ENCODE measurements around the gene APOH. TPM values are rescaled to one million over a fixed set of nuclear protein-coding genes. Genes with fewer than 3 reads are reported as not detected.

APOH gene
- total RNA-seq, 2 donors from 2014 or later, result 0.34 to 1.1 TPM

- ATAC-seq, result no peak
- intact Hi-C loops (cut with DNase I, micrococcal nuclease), result no loop called here
- no peak for DNase-seq
These were observed 19.0 kb downstream of the APOH start for GRCh38 chr17:66210208-66210574.

DNA sequence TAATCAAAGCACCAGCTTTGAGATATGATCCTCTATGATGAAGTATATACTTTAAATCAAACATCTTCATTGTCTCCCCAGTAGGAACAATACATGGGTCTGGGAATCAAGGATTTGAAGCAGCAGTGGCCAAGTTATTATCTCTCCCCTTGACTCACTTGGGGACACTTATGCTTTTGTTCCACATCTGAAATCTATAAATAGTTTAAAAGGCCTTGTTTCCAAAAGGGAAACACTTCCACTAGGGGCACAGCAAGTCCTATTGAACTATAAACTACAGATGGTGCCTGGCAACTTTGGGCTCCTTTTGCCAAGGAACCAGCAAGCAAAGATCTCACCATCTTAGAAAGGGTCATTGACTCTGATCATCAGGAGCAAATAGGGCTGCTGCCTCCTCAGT is 21.3 kb downstream of the APOH start:
- intact Hi-C loops (cut with DNase I, micrococcal nuclease), result no loop called here
- no peak for DNase-seq
- no peak for ATAC-seq

DNA sequence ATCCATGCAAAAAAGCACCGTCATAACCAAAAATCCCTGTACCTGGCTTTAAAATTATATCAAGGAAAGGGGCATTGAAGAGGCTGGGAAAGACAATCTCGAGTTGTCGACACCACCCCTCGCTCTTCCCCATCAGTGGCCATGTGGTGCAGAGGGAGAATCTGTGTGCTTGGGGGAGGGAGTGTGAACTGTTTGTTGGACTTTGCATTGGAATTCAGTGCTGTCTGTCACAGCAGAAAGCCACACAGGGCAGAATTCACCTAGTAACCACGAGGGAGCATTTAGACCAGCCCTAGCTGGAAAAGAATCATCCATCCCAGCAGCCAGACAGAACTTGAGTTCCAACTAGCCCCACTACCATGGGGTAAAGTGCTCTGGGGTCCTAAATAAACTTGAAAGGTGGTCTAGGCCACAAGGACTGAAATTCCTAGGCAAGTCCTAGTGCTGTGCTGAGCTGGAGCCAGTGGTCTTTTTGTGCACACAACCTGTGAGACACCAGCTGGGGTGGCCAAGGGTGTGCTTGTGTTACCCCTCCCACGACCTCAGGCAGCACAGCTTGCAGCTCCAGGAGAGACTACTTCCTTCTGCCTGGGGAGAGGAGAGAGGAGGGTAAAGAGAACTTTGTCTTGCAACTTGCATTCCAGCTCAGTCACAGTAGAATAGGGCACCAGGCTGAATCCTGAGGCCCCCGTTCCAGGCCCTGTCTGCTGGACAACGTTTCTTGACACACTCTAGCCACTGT is 25.8 kb downstream of the APOH start:
- DNase-seq (no peak), ATAC-seq (no peak)
- intact Hi-C loops (cut with DNase I, micrococcal nuclease), result no loop called here

- DNase-seq (peak; percentile 49 to 63), ATAC-seq (peak; percentile 90)
- intact Hi-C loops (cut with DNase I, micrococcal nuclease), result no loop called here
These were observed 28.5 kb downstream of the APOH start for GRCh38 chr17:66200685-66201092.

DNA sequence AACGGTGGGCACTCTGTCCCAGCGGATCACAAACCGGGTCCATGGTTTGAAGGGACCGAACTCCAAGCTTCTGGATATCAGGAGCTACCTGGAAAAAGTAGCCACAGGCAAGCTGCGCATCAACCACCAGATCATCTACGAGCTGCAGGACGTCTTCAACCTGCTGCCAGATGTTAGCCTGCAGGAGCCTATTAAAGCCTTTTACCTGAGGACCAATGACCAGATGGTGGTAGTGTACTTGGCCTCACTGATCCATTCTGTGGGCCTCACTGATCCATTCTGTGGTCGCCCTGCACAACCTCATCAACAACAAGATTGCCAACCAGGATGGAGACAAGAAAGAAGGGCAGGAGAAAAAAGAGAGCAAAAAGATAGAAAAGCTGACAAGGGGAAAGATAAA is 31.0 kb downstream of the APOH start:
- no peak for DNase-seq
- no peak for ATAC-seq
- intact Hi-C loops (cut with DNase I, micrococcal nuclease), result no loop called here

DNA sequence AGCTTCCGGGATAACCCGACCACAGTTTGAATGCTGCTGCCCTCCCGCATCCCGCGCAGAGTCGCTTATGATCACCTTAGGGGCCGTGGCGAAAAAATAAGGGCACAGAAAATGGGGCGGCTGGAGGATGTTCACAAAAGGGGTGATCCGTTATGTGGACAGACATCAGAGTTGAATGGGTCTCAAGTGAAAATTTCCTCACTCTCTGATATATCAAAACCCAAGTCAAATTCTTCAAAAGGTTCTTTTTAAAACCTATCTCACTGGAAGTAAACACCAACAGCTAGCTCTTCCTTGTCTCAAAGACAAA is 36.9 kb downstream of the APOH start:
- ATAC-seq (no peak), DNase-seq (no peak)
- intact Hi-C loops (cut with DNase I, micrococcal nuclease), result no loop called here

GRCh38 chr17:66191593-66192377 is 37.4 kb downstream of the APOH start, which contains the start of gene CEP112:
Gene CEP112, minus strand, starts transcription at chr17:66192133.
- ATAC-seq (peak; percentile 83), DNase-seq (peak; percentile 74 to 85)
- intact Hi-C loops (cut with DNase I, micrococcal nuclease), result no loop called here

- ATAC-seq (peak; percentile 52), DNase-seq (no peak)
- intact Hi-C loops (cut with DNase I, micrococcal nuclease), result no loop called here
These were observed 38.2 kb downstream of the APOH start for GRCh38 chr17:66190738-66191592.

- no peak for DNase-seq
- intact Hi-C loops (cut with DNase I, micrococcal nuclease), result no loop called here
- ATAC-seq, result no peak
These were observed 41.5 kb downstream of the APOH start for GRCh38 chr17:66187718-66188117.

DNA sequence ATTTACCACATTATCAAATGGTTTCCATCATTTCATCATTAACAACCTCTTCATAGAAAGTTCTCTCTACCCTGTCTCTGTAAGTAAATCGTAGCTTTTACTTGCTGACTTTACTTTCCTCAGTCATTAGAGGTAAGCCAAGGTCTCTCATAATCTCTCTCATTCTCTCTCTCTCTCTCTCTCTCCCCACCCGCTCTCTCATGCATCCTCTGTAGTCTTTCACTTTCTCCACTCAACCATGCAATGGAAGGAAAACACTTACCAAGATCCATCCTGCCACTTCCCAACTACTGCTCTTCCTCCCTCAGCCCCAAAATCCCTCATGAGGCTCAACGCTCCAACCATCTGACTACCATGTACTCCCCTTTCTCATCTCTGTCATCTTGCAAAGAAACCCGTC is 43.4 kb downstream of the APOH start:
- intact Hi-C loops (cut with DNase I, micrococcal nuclease), result no loop called here
- DNase-seq (no peak), ATAC-seq (no peak)

- intact Hi-C loops (cut with DNase I, micrococcal nuclease), result no loop called here
- ATAC-seq, result no peak
- DNase-seq, result no peak
These were observed 44.8 kb downstream of the APOH start for GRCh38 chr17:66184392-66184791.

DNA sequence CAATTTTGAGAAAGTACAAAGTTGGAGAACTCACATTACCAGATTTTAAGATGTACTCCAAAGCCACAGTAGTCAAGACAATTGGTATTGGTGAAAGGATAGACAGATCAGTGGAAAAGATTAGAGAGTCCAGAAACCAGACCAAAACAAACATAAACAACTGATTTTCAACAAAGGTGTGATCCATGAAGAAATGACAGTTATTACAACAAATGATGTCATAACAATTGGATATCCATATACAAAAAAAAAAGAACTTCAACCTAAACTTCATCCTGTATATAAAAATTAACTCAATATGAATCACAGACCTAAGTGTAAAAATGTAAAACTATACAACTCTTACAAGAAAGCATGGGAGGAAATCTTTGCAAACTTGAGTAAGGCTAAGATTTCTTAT is 45.7 kb downstream of the APOH start:
- ATAC-seq (no peak), DNase-seq (no peak)
- intact Hi-C loops (cut with DNase I, micrococcal nuclease), result no loop called here

DNA sequence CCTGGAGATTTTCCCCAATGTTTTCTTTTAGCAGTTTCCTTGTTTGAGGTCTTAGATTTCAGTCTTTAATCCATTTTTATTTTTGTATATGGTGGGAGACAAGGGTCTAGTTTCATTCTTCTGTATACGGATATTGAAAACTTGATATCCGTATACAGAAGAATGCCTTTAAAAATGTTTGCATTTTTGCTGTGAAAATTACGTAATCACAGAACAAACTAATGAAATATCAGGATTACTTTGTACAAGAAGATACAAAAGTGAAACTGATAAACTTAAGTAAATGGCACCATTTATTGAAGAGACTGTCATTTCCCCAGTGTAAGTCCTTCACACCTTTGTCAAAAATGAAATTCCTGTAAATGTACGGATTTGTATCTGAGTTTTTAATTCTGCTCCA is 50.6 kb downstream of the APOH start:
- DNase-seq (no peak), ATAC-seq (no peak)
- intact Hi-C loops (cut with DNase I, micrococcal nuclease), result no loop called here

GRCh38 chr17:66177048-66177447 is 52.2 kb downstream of the APOH start:
- ATAC-seq (peak; percentile 64), DNase-seq (no peak)
- intact Hi-C loops (cut with DNase I, micrococcal nuclease), result no loop called here

- no peak for DNase-seq
- intact Hi-C loops (cut with DNase I, micrococcal nuclease), result no loop called here
- no peak for ATAC-seq
These were observed 53.3 kb downstream of the APOH start for GRCh38 chr17:66175892-66176291.

GRCh38 chr17:66172691-66173223 is 56.5 kb downstream of the APOH start:
- intact Hi-C loops (cut with DNase I, micrococcal nuclease), result loop anchor here in 1 of 2 donors (5.0 kb wide), 1 partner anchor 940 kb away; no protein-coding TSS in a partner anchor
- ATAC-seq (no peak), DNase-seq (no peak)

DNA sequence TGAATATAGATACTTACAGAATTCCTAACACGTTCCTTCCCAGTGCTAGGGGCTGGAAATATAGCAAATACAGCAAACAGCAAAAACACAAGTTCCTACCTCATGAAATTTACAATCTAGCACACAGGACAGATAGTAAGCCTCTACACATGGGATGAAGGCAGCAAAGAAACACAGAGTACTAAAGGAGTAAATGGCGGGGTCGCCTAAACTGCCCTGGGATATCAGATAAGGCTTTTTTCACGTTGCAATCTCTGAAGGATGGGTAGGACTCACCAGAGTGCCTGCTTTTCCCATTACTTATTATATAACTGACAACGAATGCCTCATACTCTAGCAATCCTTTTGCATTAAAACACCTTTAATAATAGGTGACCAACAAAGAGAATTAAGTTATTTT is 57.1 kb downstream of the APOH start:
- DNase-seq (no peak), ATAC-seq (no peak)
- intact Hi-C loops (cut with DNase I, micrococcal nuclease), result loop anchor here in 1 of 2 donors (5.0 kb wide), 1 partner anchor 940 kb away; no protein-coding TSS in a partner anchor

- intact Hi-C loops (cut with DNase I, micrococcal nuclease), result loop anchor here in 1 of 2 donors (5.0 kb wide), 1 partner anchor 939 kb away; no protein-coding TSS in a partner anchor
- ATAC-seq (no peak), DNase-seq (no peak)
These were observed 57.5 kb downstream of the APOH start for GRCh38 chr17:66171692-66172091.

GRCh38 chr17:66171172-66171571 is 58.0 kb downstream of the APOH start:
- no peak for DNase-seq
- ATAC-seq, result no peak
- intact Hi-C loops (cut with DNase I, micrococcal nuclease), result loop anchor here in 1 of 2 donors (5.0 kb wide), 1 partner anchor 939 kb away; no protein-coding TSS in a partner anchor

Data from left colon (tissue), 2 donors.